DMS153 (cell line): ENCODE results near the gene ATG7.
A peak's percentile ranks its signal among the peaks of the same experiment; 100 is the strongest.
"Not testable (repeated sequence)": the region's sequence is repeated elsewhere in the genome, so short reads cannot be mapped to it uniquely, and the experiment has no call there.

Source experiments
- DNase-seq: peaks from one replicate; lab custom pipeline; 2025; lab: John Stamatoyannopoulos, UW

The ATG7 gene

GRCh38 chr3:11300970-11301369 lies 28.8 kb downstream of the ATG7 start:
- DNase-seq: no peak

- DNase-seq: no peak
These were observed 30.2 kb downstream of the ATG7 start for GRCh38 chr3:11302444-11302843.

DNA sequence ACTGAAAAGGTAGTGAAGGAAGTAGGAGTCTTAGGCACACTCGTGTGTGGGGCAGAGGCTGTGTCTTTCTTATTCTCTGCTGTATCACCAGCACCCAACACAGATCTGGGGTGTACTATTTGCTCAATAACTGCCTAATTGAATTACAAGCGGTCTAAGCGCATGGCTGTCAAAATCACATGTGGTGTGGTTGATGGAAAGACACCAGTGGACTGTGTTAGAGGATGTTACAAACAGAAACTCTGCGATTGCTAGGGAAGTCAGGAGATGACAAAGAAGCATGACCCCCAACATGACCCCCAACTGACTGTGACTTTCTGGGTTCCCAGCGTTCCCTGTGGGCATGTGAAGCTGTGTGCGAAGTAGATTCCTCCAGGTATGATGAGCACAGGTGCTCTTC lies 32.0 kb downstream of the ATG7 start:
- no peak for DNase-seq

- no peak for DNase-seq
These were observed 33.3 kb downstream of the ATG7 start for GRCh38 chr3:11305509-11305908.

DNA sequence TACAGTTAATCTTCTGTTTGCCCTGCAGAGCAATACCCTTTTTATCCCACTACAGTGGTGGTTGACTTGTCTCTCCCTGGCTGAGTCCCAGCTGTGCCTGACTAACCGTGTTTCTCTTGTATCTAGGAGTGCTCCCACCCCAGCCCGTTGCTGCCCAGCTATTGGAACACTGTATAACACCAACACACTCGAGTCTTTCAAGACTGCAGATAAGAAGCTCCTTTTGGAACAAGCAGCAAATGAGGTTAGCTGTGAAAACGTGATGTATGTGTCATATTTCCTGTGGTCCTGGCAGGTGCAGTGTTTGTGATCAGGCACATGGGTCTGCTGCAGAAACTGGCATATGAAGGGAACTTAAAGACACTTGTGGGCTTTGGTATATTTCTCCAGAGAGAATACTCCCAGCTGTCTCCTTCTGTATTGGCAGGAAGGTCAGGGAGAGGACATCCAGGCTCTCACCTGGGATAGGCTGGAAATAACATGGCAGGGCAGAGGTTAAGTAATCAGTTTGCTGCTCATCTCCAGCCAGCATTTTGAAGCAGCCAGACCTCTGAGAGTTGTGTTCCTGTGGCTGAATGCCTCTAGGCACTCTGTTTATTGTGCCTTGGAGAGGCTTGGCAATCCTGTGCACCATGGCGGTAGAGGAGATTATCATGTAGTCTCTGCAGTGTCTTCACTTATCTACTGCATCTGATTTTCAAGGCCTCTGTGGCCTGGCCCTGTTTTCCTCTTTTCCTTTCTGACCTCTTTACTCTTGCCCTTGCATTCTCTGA lies 34.8 kb downstream of the ATG7 start:
- no peak for DNase-seq

DNA sequence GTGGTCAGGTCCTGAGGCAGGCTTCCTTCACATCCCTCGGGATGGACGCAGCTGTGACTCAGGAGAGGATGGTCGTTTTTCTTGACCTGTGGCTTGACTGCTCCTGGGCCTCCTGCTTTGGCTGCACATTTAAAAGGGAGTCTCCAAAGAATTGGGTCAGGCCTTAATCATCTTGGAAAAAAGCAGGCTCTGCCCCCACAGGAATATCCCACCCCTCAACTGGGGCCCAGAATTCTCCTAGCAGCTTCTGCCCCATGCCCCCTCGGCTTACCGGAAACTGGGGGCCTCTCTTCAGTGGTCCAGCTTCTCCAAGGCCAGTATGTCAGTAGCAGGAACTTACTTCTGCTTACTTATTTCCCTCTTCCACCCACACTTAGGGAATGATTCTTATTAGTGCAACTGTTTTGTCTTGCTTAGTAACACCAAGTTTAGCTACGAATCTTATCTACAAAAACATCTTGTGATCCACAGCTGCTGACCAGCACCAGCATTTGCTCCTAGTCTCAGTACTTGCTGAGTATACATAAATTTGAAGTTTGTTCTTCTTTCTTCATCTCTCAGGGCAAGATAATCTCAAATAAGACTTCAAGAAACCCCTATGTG lies 35.7 kb downstream of the ATG7 start:
- DNase-seq: no peak

DNA sequence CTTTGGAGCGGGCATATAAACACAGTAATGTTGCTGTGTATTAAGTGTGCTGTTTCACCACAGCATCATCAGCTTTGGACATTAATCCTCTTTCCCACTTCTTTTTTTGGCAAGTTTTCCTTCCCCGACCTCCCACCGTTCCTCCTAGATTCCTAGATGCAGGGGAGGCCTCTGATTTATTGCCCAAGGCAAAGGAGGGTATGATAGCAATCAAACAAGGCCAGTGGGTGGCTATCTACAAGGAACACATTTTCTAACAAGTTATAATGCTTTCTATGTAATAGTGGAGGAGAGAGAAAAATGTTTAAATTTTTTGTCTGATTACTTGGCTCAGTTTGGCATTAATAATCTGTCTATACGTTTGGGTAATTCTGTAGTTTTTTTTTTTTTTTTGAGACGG lies 38.1 kb downstream of the ATG7 start:
- DNase-seq: no peak

DNA sequence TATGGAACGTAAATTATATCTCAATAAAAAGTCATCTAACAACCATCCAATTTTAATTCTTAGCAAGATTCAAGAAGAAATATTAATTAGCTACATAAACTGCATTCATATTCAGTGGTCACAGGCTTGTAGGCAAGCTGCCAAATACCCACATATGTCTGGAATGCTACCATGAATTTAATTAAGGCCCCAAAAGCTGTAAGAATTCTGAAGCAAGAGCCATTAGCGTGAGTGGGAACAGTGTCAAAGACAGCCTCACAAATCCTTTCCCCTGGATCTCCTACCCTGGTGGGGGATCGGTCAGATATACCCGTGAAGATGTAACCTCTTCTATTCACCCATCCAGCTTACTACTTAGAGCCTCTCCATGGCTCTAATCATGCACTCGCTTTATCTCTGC lies 40.0 kb downstream of the ATG7 start:
- no peak for DNase-seq

DNA sequence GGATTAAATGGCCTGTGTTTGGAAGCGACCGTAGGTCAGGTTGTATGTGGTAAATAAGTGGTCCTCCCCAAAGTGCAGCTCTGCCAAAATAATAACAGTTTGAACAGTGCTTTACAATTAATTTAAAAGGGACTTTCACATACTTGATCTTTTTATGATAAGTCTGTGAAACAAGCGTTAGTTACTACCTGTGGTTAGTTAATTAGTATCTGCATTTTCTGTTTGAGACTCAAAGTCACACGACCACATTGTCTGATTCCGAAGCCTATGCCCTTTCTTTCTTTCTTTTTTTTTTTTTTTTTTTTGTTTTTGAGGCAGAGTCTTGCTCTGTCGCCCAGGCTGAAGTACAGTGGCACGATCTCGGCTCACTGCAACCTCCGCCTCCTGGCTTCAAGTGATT lies 45.1 kb downstream of the ATG7 start:
- DNase-seq: no peak

DNA sequence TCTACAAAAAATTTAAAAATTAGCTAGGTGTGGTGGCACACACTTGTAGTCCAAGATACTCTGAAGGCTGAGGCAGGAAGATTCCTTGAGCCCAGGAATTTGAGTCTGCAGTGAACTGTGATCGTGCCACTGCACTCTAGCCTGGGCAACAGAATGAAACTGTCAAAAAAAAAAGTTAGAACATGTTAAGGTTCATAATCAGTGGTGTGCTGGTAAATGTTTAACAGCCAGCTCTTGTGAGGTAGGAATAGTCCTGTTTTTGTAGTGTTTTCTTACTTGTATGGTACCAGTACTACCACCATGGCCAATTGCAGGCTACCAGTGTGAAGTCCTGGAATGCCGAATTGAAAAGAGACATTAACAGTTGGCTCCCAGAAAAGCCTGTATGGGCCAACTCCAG lies 50.7 kb downstream of the ATG7 start:
- DNase-seq: no peak

DNA sequence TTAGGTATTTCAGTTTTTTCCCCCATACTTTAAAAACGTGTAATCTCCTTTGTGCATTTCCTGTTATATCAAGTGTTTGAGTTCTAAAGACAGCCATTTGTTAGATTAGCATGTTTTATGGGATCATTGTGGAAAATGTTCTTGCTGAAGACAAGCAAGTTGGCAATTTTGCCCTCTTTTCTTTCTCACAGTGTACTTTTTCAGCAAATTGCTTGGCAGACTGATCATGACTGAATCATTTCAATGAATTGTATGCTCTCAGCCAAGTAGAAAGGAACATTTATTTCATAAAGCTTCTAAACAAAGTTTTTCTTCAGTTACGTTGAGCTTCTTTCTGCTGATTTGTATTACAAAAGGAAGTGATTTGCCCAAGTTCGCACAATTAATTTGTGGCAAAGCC lies 51.6 kb downstream of the ATG7 start:
- DNase-seq: no peak

- no peak for DNase-seq
These were observed 55.4 kb downstream of the ATG7 start for GRCh38 chr3:11327619-11328018.

GRCh38 chr3:11328196-11328945 lies 56.2 kb downstream of the ATG7 start:
- DNase-seq: no peak

- no peak for DNase-seq
These were observed 57.6 kb downstream of the ATG7 start for GRCh38 chr3:11329777-11330176.

DNA sequence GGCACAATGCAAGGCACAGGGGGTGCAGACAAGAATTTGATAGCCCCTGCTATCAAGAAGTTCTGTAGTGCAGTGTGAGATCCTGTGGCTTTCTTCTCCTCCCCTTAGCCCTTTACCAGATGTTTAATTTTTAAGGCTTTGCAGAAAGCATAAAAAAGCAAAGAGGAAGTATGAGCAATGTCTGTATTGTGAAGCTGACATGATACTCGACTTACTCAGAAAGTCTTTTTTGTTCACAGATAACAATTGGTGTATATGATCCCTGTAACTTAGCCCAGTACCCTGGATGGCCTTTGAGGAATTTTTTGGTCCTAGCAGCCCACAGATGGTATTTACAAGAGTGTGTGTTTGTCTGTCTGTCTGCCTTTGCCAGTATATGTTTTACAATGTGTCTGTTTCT lies 58.9 kb downstream of the ATG7 start:
- DNase-seq: no peak

DNA sequence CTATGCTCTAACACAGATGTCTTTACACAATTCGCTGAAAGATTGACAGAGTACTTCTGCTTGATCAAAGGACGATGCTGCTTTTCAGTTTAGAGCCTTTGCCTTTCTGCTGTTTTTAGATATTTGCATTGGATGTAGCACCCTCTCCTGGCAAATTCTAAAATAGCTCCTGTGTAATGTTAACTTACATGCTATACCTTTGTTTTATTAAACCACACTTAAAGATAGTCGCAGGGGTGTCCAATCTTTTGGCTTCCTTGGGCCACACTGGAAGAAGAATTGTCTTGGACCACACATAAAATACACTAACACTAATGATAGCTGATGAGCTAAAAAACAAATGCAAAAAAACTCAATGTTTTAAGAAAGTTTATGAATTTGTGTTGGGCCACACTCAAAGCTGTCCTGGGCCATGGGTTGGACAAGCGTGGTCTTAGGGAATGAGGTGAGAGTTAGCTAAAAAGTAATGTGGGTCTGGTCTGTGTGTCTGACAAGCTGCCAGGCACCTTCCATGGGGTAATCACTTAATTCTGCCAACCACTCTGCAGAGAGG lies 62.9 kb downstream of the ATG7 start:
- DNase-seq: peak; percentile 19

DNA sequence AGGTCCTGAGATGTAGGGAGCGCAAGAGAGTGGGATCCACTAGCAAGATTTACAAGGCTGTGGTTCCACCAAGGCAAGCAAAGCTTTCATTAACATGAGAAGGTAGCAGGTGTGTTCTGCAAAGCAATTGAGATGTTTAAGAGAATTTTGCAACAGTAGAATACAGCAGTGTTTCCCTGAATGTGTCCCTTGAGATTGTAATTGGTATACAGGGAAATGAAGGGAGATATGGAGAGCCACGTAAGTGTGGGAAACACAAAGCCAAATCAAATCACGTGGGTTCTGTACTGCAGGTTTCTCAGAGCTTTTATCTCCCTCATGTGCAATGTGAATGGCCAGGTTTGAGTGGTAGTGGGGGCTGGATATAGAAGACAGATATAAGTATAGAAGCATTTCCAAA lies 67.3 kb downstream of the ATG7 start:
- DNase-seq: no peak

DNA sequence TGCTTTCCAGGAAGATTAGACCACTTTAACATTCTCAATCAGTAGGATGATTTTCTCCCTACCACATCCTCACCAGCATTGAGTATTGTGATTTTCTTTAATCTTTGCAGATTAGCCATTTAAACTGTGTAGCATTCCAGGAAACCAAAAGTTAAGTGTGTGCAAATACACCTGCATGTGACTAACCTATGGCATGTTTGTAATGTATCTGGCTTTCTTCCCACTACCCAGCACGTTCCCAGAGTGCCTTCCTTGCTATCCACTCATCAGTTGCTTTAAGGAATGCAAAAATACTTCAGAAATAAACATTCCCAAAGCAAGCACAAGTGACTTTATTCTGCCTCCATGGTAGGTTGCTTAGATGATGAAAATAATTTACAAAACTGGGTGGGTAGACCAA lies 74.2 kb downstream of the ATG7 start:
- DNase-seq: no peak

DNA sequence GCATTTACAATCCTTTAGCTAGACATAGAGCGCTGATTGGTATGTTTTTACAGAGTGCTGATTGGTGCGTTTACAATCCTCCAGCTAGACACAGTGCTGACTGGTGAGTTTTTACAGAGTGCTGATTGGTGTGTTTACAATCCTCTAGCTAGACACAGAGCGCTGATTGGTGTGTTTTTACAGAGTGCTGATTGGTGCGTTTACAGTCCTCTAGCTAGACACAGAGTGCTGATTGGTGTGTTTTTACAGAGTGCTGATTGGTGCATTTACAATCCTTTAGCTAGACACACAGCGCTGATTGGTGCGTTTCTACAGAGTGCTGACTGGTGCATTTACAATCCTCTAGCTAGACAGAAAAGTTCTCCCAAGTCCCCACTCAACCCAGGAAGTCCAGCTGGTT lies 76.7 kb downstream of the ATG7 start:
- not testable (repeated sequence) for DNase-seq

- DNase-seq: no peak
These were observed 77.2 kb downstream of the ATG7 start for GRCh38 chr3:11349446-11349845.

GRCh38 chr3:11350374-11350773 lies 78.2 kb downstream of the ATG7 start:
- no peak for DNase-seq

- no peak for DNase-seq
These were observed 79.3 kb downstream of the ATG7 start for GRCh38 chr3:11351451-11351850.

GRCh38 chr3:11356269-11356668 lies 84.1 kb downstream of the ATG7 start:
- DNase-seq: no peak
